Activated CD8-positive, alpha-beta T cell treated with anti-CD3 and anti-CD28 coated beads, Interleukin-2, amount 10 ng/mL, durations not matched to agents 7 days and 5 days (primary cell): ENCODE results near the gene RNF31. TPM values are rescaled to one million over a fixed set of nuclear protein-coding genes. Genes with fewer than 3 reads are reported as not detected.
"Not testable (repeated sequence)": the region's sequence is repeated elsewhere in the genome, so short reads cannot be mapped to it uniquely, and the experiment has no call there.

ENCODE experiments used
- ATAC-seq: fragments of 150-1000 bp; cut with Tn5 transposase; one replicate; pipeline ENCODE4 v1.10.0; 2021; ENCODE audit warnings: moderate library complexity
- CTCF ChIA-PET: fragments of 350-600 bp; sonication (Branson Sonifier 250); formaldehyde crosslinking; loops from one replicate; lab custom pipeline; 2021; ENCODE audit warnings: antibody characterized with exemption; lab: Charles Lee
- POLR2A ChIA-PET: fragments of 350-600 bp; sonication (Branson Sonifier 250); formaldehyde crosslinking; loops from one replicate; lab custom pipeline; 2021; ENCODE audit warnings: antibody characterized with exemption; lab: Charles Lee
- DNase-seq: peaks from one replicate; pipeline ENCODE4 v3.0.0-alpha.2; 2020
- H3K27ac Mint-ChIP-seq: one replicate; pipeline ENCODE4 v1.8.0; 2021; ENCODE audit warnings: mild to moderate bottlenecking, mixed read lengths
- H3K27me3 Mint-ChIP-seq: one replicate; pipeline ENCODE4 v1.8.0; 2021; ENCODE audit warnings: low read depth, mixed read lengths
- H3K36me3 Mint-ChIP-seq: one replicate; pipeline ENCODE4 v1.8.0; 2021; ENCODE audit warnings: low read depth, mixed read lengths
- H3K4me1 Mint-ChIP-seq: one replicate; pipeline ENCODE4 v1.8.0; 2021; ENCODE audit warnings: low read depth, mixed read lengths
- H3K4me3 Mint-ChIP-seq: one replicate; pipeline ENCODE4 v1.8.0; 2021; ENCODE audit warnings: mild to moderate bottlenecking, mixed read lengths
- H3K9me3 Mint-ChIP-seq: one replicate; pipeline ENCODE4 v1.8.0; 2022; ENCODE audit warnings: mixed read lengths; ENCODE audit not compliant: insufficient read depth
- total RNA-seq, 2 experiments: library from RNA; stranded (reverse); gene quantifications; one replicate each; pipeline ENCODE4 v1.2.3, GENCODE V29; 2021

RNF31 gene
- total RNA-seq, 2 experiments from 2014 or later = 123 to 142 TPM

DNA sequence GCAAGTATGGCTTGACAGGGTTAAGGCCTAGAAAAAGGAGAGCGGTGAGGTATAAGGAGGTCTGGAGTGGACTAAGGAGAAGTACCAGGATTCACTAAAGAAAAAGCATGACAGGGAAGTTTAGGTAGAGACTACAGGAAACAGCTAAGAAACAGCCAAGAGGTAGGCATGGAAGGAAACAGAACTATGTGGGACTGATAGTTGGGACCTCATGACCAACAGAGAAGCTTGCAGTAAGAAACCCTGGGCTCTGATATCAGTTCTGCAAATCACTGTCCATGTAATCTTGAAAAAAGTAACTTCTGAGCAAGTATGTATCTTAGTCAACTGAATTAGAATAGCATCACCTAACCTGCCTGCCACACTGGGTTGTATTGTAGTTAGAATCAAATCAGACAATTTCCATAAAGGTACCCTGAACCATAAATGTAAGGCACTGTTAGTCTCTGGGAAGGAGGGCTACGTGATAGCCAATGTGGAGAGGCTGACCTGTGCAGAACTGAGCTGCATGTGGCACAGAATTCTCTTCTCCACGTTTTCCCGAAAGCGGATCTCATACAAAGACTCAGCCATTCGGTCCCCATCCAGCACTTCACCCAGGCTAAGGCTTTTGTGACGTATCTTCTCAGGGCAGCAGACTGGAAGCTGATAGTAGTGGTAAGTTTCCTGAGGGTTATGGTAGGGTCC is 47.0 kb downstream of the RNF31 start:
- Mint-ChIP-seq H3K9me3 (no peaks in the 10 kb centered on the region), H3K4me1 (peaks cover 61% of the 10 kb centered on the region), H3K27ac (peak overlapping the region; percentile 96), H3K4me3 (peak overlapping the region; percentile 88), H3K27me3 (no peaks in the 10 kb centered on the region), H3K36me3 (peaks cover 56% of the 10 kb centered on the region)
- no peak for ATAC-seq
- POLR2A ChIA-PET = interaction anchor here (0.6 to 4.3 kb wide), 14 partner anchors 9 to 236 kb away, joined by 3 to 87 read pairs (median 12); partner anchors contain the start of genes CHMP4A, DCAF11, EMC9 and IRF9
- no peak for DNase-seq
- CTCF ChIA-PET = interaction anchor here (0.8 to 3.6 kb wide), 9 partner anchors 19 to 139 kb away, joined by 3 to 24 read pairs (median 4); partner anchors contain the start of genes CHMP4A, CIDEB, EMC9 and IRF9

DNA sequence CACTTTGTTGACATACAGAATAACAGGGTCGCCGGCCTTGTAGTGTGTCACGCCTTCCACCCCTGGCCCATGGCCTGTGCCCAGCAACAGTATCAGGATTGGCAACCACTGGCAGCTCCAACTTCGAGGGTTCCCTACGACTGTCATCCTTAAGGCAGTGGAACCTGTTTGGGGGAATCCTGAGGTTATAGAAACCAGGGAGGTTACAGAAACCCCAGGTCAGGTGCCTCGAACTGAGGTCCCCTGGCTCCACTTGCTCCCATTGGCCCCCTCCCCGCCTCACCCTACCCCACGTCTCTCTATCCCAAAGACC is 47.5 kb downstream of the RNF31 start:
- Mint-ChIP-seq H3K36me3 (peaks cover 61% of the 10 kb centered on the region), H3K27ac (peak overlapping the region; percentile 96), H3K4me1 (peaks cover 62% of the 10 kb centered on the region), H3K27me3 (no peaks in the 10 kb centered on the region), H3K4me3 (peak overlapping the region; percentile 88), H3K9me3 (no peaks in the 10 kb centered on the region)
- no peak for DNase-seq
- ChIA-PET CTCF (interaction anchor here (0.8 to 3.6 kb wide), 10 partner anchors 18 to 139 kb away, joined by 3 to 24 read pairs (median 4); partner anchors contain the start of genes CHMP4A, EMC9, IRF9 and MDP1), POLR2A (interaction anchor here (1.0 to 4.3 kb wide), 14 partner anchors 9 to 236 kb away, joined by 3 to 87 read pairs (median 12); partner anchors contain the start of genes CHMP4A, DCAF11, EMC9 and IRF9)
- no peak for ATAC-seq

GRCh38 chr14:24195186-24196070 is 48.1 kb downstream of the RNF31 start, which contains the start of gene TM9SF1:
TM9SF1 (minus strand) TSS chr14:24195441; CDS start chr14:24195019, 422 bp downstream.
- ChIA-PET POLR2A (interaction anchor here (0.6 to 4.3 kb wide), 27 partner anchors 10 to 1101 kb away, joined by 3 to 87 read pairs (median 5); partner anchors contain the start of genes CHMP4A, DCAF11, DHRS1 and EMC9), CTCF (interaction anchor here (1.0 to 3.6 kb wide), 11 partner anchors 18 to 236 kb away, joined by 3 to 24 read pairs (median 6); partner anchors contain the start of genes CHMP4A, EMC9, IRF9 and PSME2)
- Mint-ChIP-seq H3K4me1 (peaks cover 56% of the 10 kb centered on the region), H3K36me3 (peaks cover 61% of the 10 kb centered on the region), H3K4me3 (peak within 1 kb of the TSS; percentile 88), H3K27ac (peak within 1 kb of the TSS; percentile 96), H3K27me3 (no peaks in the 10 kb centered on the region), H3K9me3 (no peaks in the 10 kb centered on the region)
- ATAC-seq (peak; percentile 88), DNase-seq (peak; percentile 92)

- peak overlapping the region; percentile 88 for H3K4me3 Mint-ChIP-seq
- peak overlapping the region; percentile 96 for H3K27ac Mint-ChIP-seq
- H3K27me3 Mint-ChIP-seq = no peaks in the 10 kb centered on the region
- H3K36me3 Mint-ChIP-seq = peaks cover 59% of the 10 kb centered on the region
- DNase-seq = no peak
- ATAC-seq = peak; percentile 17
- ChIA-PET CTCF (interaction anchor here (1.0 to 3.6 kb wide), 8 partner anchors 17 to 235 kb away, joined by 3 to 24 read pairs (median 8); partner anchors contain the start of genes CHMP4A, IRF9, PSME2 and TINF2), POLR2A (interaction anchor here (0.6 to 4.3 kb wide), 23 partner anchors 10 to 1102 kb away, joined by 3 to 87 read pairs (median 6); partner anchors contain the start of genes CHMP4A, DCAF11, DHRS1 and IRF9)
- no peaks in the 10 kb centered on the region for H3K9me3 Mint-ChIP-seq
- peaks cover 56% of the 10 kb centered on the region for H3K4me1 Mint-ChIP-seq
Observed at GRCh38 chr14:24196071-24197055, 49.1 kb downstream of the RNF31 start.

- no peak for DNase-seq
- no peaks in the 10 kb centered on the region for H3K9me3 Mint-ChIP-seq
- POLR2A ChIA-PET = interaction anchor here (3.0 to 4.3 kb wide), 4 partner anchors 9 to 45 kb away, joined by 22 to 87 read pairs (median 40); partner anchors contain the start of genes CHMP4A, IRF9, MDP1 and TINF2
- CTCF ChIA-PET = interaction anchor here (1.8 to 3.6 kb wide), 3 partner anchors 16 to 100 kb away, joined by 9 to 24 read pairs (median 22); partner anchors contain the start of genes CHMP4A and TINF2
- H3K27ac Mint-ChIP-seq = peak overlapping the region; percentile 75
- no peak for ATAC-seq
- peaks cover 62% of the 10 kb centered on the region for H3K36me3 Mint-ChIP-seq
- H3K27me3 Mint-ChIP-seq = no peaks in the 10 kb centered on the region
- H3K4me1 Mint-ChIP-seq = peaks cover 52% of the 10 kb centered on the region
- H3K4me3 Mint-ChIP-seq = peak overlapping the region; percentile 88
Observed at GRCh38 chr14:24197056-24197450, 49.8 kb downstream of the RNF31 start.

DNA sequence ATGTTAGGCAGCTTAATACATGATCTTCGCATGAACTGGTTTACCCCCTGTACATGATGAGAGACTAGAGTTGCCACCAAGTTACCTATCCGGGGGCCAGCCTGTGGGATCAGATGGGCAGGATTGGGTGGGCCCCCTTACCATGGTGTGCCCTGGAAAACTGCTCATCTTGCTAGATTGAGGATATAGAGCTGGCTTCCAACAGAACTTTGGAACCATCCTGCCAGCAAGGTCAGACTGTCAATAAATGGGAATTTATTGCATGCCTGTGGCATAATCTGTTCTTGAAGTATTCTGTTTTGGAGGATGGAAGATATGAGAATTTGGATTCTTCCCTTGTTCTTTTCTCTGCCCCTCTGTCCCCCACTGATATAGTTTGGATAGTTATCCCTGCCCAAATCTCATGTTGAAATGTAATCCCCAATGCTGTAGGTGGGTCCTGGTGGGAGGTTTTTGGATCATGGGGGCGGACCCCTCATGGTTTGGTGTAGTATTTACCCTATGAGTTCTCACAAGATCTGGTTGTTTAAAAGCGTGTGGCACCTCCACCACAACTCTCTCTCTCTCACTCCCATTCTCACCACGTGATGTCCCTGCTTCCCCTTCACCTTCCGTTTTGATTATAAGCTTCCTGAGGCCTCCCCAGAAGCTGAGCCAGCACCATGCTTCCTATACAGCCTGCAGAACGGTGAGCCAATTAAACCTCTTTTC is 51.7 kb downstream of the RNF31 start:
- Mint-ChIP-seq H3K4me1 (peaks cover 41% of the 10 kb centered on the region), H3K27me3 (no peaks in the 10 kb centered on the region), H3K9me3 (peaks cover 7% of the 10 kb centered on the region), H3K27ac (peak overlapping the region; percentile 53), H3K4me3 (no peak overlapping the region), H3K36me3 (peaks cover 63% of the 10 kb centered on the region)
- DNase-seq (no peak), ATAC-seq (no peak)
- ChIA-PET CTCF (interaction anchor here (0.7 to 1.2 kb wide), 3 partner anchors 17 to 109 kb away, joined by 3 to 4 read pairs (median 3); partner anchors contain the start of genes CIDEB and MDP1), POLR2A (interaction anchor here (1.1 to 1.5 kb wide), 3 partner anchors 8 to 38 kb away, joined by 3 read pairs; partner anchors contain the start of gene IRF9)

- ATAC-seq, H3K4me3 Mint-ChIP-seq, H3K27me3 Mint-ChIP-seq, H3K27ac Mint-ChIP-seq, H3K9me3 Mint-ChIP-seq, DNase-seq: not testable (repeated sequence)
- Mint-ChIP-seq H3K4me1 (peaks cover 22% of the 10 kb centered on the region), H3K36me3 (peaks cover 77% of the 10 kb centered on the region)
- ChIA-PET CTCF (interaction anchor here (1.2 to 1.3 kb wide), 2 partner anchors 11 to 106 kb away, joined by 3 to 4 read pairs; partner anchors contain the start of gene CHMP4A), POLR2A (interaction anchor here (0.8 to 1.9 kb wide), 2 partner anchors 11 to 13 kb away, joined by 3 to 5 read pairs; partner anchors contain the start of genes CHMP4A and MDP1)
Observed at GRCh38 chr14:24202538-24202937, 55.2 kb downstream of the RNF31 start.

DNA sequence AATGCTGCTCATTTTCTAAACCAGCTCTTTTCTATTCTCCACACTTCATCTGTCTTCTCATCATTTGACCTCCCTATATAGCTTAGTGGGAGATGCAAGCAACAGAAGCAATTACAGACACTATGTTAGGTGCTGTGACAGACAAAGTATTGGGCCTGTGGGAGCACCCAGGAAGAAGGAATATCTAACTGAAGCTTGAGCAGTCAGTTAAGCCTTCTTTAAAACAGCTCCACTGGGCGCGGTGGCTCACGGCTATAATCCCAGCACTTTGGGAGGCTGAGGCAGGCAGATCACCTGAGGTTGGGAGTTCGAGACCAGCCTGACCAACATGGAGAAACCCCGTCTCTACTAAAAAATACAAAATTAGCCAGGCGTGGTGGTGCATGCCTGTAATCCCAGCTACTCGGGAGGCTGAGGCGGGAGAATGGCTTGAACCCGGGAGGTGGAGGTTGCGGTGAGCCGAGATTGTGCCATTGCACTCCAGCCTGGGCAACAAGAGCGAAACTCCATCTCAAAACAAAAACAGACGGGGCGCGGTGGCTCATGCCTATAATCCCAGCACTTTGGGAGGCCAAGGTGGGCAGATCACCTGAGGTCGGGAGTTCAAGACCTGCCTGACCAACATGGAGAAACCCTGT is 56.1 kb downstream of the RNF31 start:
- H3K9me3 Mint-ChIP-seq, H3K27ac Mint-ChIP-seq, H3K27me3 Mint-ChIP-seq, ATAC-seq, DNase-seq, H3K4me3 Mint-ChIP-seq: not testable (repeated sequence)
- Mint-ChIP-seq H3K4me1 (peaks cover 21% of the 10 kb centered on the region), H3K36me3 (peaks cover 83% of the 10 kb centered on the region)
- POLR2A ChIA-PET = interaction anchor here (0.8 to 1.9 kb wide), 2 partner anchors 10 to 13 kb away, joined by 3 to 5 read pairs; partner anchors contain the start of genes CHMP4A and MDP1
- CTCF ChIA-PET = interaction anchor here (1.2 to 1.7 kb wide), 3 partner anchors 10 to 105 kb away, joined by 3 to 4 read pairs (median 3); partner anchors contain the start of gene CHMP4A
